ENCODE results near the gene SPRN.
"Not testable (repeated sequence)": the region's sequence is repeated elsewhere in the genome, so short reads cannot be mapped to it uniquely, and the experiment has no call there.

SPRN gene

GRCh38 chr10:133456041-133456951 is 31.9 kb upstream of the SPRN start:
- no peak for DNase-seq (ENCODE audit: low spot score)

GRCh38 chr10:133455611-133456031 is 31.2 kb upstream of the SPRN start:
- DNase-seq (ENCODE audit: low spot score), result no peak

- DNase-seq (ENCODE audit: low spot score), result no peak
These were observed 30.8 kb upstream of the SPRN start for GRCh38 chr10:133455196-133455595.

DNA sequence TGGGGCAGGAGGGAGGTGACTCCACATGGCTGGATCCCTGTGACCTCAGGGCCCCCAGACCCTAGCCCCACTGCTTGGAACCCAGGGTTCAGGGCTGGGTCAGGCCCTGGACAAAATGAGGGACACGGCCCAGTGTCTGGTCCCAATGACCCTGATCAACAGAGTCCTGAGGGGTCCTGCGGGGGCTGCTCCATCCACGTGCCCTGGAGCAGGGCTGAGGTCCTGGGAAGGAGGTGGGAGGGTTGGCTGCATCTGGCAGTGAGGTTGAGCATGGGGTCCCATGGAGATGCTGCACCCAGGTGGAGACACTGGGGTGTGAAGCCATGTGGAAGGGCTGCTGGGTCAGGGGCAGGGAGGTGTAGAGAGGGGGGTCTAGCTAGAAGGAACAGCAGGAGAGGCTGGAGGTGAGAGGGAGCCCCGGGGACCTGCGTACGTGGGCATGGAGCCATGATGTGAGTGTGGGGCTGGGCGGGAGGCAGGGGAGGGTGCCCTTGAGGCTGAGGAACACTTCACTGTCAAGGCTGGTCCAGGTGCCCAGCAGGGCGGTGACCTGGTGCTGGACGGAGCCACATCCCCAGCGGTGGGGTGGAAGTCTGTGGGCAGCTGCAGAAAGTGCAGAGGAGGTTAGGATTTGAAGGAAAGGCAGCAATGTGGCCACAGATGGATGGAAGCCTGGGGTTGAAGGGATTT is 29.9 kb upstream of the SPRN start:
- no peak for DNase-seq (ENCODE audit: low spot score)

- DNase-seq (ENCODE audit: low spot score), result no peak
These were observed 29.2 kb upstream of the SPRN start, which contains the start of gene SCART1 for GRCh38 chr10:133453516-133454203. Gene SCART1, plus strand, starts transcription at chr10:133453945. Its CDS starts 53 bp downstream, at chr10:133453998.

- DNase-seq (ENCODE audit: low spot score), result no peak
These were observed 28.0 kb upstream of the SPRN start for GRCh38 chr10:133452453-133452852.

- no peak for DNase-seq (ENCODE audit: low spot score)
These were observed 26.9 kb upstream of the SPRN start for GRCh38 chr10:133451346-133451745.

- no peak for DNase-seq (ENCODE audit: low spot score)
These were observed 23.7 kb upstream of the SPRN start for GRCh38 chr10:133448120-133448519.

DNA sequence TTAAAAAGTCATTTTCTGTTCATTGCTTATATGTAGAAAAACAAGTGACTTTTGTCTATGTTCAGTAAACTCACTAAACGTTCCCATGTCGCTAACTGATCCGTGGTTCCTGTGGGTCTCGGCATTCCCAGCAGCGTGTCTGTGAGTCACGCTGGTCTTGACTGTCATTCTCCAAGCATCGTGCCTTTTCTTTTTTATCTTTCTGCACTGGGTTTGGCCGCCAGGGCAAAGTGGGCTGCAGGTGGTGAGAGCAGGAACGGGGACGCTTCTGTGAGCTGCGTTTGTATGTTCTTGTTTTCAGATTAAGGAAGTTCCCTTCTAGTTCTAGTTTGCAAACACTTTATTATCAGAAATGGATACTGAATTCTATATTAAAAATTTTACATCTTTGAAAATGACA is 22.6 kb upstream of the SPRN start:
- DNase-seq (ENCODE audit: low spot score), result no peak

DNA sequence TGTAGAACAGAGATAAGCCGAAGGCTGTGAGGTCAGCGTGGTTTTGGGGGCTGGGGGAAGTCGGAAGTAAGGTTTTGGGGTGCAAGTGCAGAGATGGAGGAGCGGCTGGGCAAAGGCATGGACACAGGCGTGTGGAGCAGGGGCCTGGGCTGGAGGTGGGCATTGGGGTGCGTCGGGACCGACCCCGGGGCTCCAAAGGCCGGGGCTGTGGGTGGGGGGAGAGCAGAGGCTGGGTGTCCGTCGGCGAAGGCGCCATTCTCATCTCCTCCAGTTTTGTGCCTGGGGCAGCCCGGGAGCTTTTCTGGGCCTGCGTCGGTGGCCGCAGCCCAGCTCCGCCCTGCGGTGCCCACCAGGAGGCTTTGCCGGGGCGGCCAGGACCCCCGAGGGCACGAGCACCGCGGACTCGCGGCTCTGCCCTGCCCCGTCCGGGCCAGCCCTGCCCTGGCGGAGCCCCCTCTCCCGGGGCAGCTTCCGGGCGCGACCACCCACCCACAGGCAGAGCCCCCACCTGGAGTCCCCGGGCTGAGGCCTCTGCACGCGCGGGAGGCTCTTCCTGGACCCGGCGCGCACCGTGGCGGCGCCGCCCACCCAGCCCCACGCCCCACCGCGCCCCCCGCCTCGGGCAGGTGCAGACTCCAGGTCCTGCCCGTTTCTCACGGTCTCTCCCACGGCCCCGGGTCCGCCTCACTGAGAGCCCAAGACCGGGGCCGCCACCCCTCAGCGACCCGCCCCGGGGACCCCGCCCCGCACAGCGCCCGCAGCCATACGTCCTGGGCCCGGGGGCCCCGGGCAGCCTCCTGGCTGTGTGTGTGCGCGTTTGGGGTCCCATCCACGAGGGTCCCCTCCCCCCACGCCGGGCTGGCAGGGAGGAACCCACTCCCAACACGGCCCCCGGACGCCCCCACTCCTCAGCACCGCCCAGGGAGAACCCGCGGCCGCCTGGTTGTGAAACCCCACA is 21.6 kb upstream of the SPRN start:
- DNase-seq (ENCODE audit: low spot score), result no peak

GRCh38 chr10:133445268-133445732 is 20.9 kb upstream of the SPRN start:
- DNase-seq (ENCODE audit: low spot score), result no peak

GRCh38 chr10:133444342-133445267 is 20.2 kb upstream of the SPRN start:
- no peak for DNase-seq (ENCODE audit: low spot score)

- no peak for DNase-seq (ENCODE audit: low spot score)
These were observed 18.8 kb upstream of the SPRN start for GRCh38 chr10:133442967-133443924.

DNA sequence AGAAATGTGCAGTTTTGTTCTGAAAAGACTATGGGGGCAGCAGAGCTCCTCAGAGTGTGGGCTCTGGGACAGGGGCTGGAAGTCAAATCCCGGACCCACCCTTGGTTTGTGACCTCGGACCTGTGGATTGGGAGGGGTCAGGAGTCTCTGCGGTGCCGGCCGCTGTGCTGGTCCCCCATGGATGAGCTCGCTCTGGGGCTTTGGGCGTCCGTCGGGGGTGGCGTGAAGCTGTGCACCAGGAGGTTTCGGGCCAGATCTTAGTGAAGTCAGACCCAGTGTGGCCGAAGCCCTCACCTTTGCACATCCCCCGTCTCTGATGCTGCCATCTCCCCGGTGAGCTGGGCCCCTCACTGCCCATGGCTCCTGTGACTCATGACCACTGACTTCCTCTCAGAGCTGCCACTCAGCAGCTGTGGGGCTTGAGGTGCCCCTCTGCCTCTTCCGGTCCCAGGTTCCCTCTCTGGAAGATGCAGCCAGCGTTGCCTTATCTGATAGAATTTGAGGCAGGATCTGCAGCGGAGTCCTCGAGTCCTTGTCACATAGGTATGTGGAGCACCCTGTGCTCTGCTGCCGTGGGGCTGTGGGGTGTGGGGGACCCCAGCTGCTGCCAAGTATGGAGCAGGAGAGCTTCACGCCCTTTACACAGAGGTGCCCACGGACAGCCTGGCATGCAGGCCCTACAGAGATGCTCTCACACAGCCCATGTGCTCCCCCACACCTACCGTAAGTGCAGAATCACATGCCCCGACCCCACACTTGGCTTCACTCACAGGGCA is 18.0 kb upstream of the SPRN start:
- DNase-seq (ENCODE audit: low spot score), result no peak

DNA sequence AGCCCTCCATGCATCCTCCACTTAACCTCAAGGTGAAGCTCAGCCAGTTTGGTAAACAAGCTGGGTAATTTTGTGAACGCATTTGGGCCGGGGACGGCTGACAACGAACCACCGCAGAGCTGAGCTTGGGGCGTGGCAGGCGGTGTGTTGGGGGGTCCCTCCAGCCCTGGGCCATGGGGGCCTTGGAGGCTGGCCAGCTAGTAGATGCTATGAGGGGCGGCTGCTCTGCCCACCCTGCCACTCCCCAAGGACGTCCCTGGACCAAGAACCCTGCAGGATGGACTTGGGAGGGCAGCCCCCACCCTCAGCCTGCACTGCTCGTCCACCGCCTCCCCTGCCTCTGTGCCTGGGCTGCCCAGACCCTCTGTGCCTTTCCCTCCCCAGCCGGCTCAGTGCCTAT is 17.4 kb upstream of the SPRN start:
- DNase-seq (ENCODE audit: low spot score), result no peak

DNA sequence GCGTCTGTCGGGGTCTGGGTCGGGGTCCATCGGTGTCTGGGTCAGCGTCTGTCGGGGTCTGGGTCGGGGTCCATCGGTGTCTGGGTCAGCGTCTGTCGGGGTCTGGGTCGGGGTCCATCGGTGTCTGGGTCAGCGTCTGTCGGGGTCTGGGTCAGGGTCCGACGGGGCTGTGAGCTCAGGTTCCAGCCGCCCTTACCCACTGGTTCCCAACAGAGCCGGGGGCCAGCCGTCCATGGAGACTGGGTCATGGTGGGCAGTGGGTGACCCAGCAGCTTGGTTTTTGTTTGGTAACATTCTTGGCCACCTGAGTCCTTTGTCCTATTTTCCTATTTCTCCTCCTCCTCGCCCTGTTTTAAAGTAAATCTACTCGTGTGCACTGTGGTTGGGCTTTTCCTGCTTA is 16.9 kb upstream of the SPRN start:
- DNase-seq (ENCODE audit: low spot score), result not testable (repeated sequence)

DNA sequence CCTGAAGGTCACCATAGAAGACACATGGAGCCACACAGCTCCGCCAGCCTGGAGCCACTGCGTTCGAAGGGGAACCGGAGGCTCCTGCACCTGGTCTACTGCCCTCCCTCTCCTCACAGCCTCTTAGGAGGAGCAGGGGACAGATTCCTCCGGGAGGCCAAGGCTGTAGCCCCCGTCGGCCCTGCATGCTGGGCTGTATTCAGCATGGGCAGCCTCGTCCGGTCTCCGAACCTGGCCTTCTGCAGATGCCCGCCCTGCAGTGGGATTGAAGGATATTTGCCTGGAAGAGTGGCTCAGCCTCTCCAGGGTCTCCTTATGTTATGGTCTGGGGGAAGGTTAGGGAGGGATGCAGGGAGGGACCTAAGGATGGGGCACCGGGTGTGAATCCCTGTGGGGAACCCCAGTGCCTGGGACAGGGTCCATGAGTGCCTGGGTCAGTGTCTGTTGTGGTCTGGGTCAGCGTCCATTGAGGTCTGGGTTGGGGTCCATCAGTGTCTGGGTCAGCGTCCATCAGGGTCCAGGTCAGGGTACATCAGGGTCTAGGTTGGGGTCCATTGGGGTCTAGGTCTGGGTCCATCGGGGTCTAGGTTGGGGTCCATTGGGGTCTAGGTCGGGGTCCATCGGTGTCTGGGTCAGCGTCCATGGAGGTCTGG is 16.3 kb upstream of the SPRN start:
- no peak for DNase-seq (ENCODE audit: low spot score)

All from HuH-7 (cell line).